Measurements from ENCODE around the gene LILRB1.

GRCh38 chr19:54667217-54667616, 36.9 kb downstream of the LILRB1 start:
- TF ChIP-seq CTCF (IDR thresholded peaks at IDR 0.05) (no peak), ZFX (IDR thresholded peaks at IDR 0.05; ENCODE audit: borderline replicate concordance) (no peak)

Measured in 22Rv1 (cell line).